Ovary (tissue), 3 donors: ENCODE results near the gene TRABD.
"Not testable (repeated sequence)": the region's sequence is repeated elsewhere in the genome, so short reads cannot be mapped to it uniquely, and the experiment has no call there.

Source experiments
- CTCF ChIP-seq, 3 donors: fragments of 450-650 bp in 2 of 3; fragments of 200-600 bp in 1 of 3; IDR thresholded peaks; one replicate each; pipeline versions ENCODE4 v1.5.1 to v1.8.0; 2016 to 2022; ENCODE audit warnings: antibody characterized with exemption in 3 of 3, mild to moderate bottlenecking in 1 of 3
- EP300 ChIP-seq: sonication (generic); formaldehyde crosslinking; IDR thresholded peaks from one replicate; pipeline ENCODE4 v1.6.1; 2017; ENCODE audit warnings: antibody characterized with exemption
- POLR2A ChIP-seq: fragments of 450-650 bp; IDR thresholded peaks from one replicate; pipeline ENCODE4 v1.6.1; 2017; ENCODE audit warnings: antibody characterized with exemption, mild to moderate bottlenecking, moderate library complexity
- donor health status: DM: no; HTN: no; CAD: no.

- TF ChIP-seq POLR2A; CTCF (IDR thresholded peaks at IDR 0.05); EP300: not testable (repeated sequence)
These were observed 38.2 kb upstream of the TRABD start for GRCh38 chr22:50147258-50148165.
